Right kidney (tissue), 1 donor: ENCODE results near the gene CD37.
"Not testable (repeated sequence)": the region's sequence is repeated elsewhere in the genome, so short reads cannot be mapped to it uniquely, and the experiment has no call there.

ENCODE experiments used
- DNase-seq: peaks from one replicate; pipeline ENCODE4 v3.0.0-alpha.2; 2016

Gene CD37

GRCh38 chr19:49344505-49345423 is 9.6 kb downstream of the CD37 start:
- DNase-seq = no peak

GRCh38 chr19:49347191-49347590 is 12.0 kb downstream of the CD37 start:
- no peak for DNase-seq

DNA sequence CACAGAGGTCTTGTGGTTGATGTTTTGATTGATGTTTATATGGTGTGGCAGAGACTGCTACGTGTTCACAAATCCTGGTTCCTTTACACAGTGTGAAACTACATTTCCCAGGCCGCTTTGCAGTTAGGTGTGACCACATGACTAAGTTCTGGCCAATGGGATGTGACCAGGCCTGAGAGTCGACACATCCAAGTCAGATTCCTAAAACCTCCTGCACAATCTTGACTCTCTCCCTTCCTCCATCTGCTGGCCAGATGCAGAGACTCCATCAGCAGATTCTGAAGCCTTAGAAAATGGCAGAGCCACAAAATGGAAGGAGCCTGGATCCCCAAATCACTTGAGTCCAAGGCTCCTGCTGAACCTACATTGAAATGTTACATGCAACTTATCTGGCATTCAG is 12.6 kb downstream of the CD37 start:
- no peak for DNase-seq

- DNase-seq = no peak
These were observed 13.3 kb downstream of the CD37 start for GRCh38 chr19:49348305-49349189.

DNA sequence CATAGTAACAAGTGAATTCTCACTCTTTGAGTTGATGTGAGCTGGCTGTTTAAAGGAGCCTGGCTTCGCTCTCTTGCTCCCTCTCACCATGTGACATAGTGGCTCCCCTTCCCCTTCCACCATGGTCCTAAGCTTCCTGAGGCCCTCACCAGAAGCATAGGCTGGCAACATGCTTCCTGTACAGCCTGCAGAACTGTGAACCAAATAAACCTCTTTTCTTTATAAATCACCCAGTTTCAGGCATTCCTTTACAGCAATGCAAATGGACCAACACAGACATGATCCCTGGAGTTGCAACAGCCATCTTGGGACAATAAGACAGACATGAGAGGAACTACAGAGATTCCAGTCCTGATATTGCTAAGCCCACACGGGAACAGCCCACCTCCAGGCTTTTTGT is 14.4 kb downstream of the CD37 start:
- no peak for DNase-seq

DNA sequence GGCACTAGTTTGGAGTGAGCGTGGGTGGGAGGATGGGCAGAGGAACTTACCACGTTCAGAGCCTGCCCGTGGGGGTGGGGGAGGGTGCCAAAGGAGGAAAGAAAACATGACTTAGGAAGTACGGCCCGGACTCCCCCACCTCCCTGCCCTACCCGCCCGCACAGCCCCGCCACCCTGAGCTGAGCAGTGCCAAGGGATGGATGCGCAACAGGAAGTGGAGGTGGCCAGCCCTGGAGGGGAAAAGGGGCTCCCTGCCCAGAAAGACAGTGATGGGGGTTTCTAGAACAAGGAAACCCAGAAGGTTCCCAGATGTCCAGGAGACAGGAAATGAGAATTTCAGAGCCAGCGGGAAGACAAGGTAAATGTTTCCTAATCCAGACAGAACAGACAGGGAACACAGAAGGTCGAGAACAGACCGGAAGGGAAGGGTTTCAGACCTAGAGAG is 20.7 kb downstream of the CD37 start:
- no peak for DNase-seq

GRCh38 chr19:49356382-49356781 is 21.2 kb downstream of the CD37 start:
- no peak for DNase-seq

DNA sequence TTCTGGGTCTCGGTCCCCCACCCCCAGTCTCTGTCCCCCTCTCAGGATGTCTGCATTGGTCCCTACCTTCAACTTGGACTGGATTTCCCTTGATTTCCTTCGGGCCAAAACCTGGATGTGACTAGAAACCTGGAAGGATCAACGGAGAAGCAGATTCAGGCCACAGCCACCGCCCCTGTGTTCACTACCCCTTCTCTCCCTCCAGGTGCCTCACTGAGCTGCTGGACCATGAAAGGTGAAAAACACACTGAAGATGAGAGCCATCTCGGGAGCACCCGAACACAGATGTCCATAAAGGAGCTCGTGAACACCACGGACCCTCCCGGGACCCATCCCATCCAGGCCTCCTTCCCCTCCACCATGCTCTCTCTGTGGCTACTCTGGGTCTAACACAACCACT is 22.0 kb downstream of the CD37 start:
- DNase-seq = no peak

GRCh38 chr19:49359851-49360820 is 24.9 kb downstream of the CD37 start:
- DNase-seq = no peak

- peak; percentile 84 for DNase-seq
These were observed 26.3 kb downstream of the CD37 start for GRCh38 chr19:49361438-49362047.

GRCh38 chr19:49362048-49362928 is 27.1 kb downstream of the CD37 start, which contains the start of gene TEAD2:
Gene TEAD2, minus strand, starts transcription at chr19:49362416. Its CDS starts 2,341 bp downstream, at chr19:49360075.
- DNase-seq = peak; percentile 84

- no peak for DNase-seq
These were observed 27.7 kb downstream of the CD37 start for GRCh38 chr19:49362929-49363267.

DNA sequence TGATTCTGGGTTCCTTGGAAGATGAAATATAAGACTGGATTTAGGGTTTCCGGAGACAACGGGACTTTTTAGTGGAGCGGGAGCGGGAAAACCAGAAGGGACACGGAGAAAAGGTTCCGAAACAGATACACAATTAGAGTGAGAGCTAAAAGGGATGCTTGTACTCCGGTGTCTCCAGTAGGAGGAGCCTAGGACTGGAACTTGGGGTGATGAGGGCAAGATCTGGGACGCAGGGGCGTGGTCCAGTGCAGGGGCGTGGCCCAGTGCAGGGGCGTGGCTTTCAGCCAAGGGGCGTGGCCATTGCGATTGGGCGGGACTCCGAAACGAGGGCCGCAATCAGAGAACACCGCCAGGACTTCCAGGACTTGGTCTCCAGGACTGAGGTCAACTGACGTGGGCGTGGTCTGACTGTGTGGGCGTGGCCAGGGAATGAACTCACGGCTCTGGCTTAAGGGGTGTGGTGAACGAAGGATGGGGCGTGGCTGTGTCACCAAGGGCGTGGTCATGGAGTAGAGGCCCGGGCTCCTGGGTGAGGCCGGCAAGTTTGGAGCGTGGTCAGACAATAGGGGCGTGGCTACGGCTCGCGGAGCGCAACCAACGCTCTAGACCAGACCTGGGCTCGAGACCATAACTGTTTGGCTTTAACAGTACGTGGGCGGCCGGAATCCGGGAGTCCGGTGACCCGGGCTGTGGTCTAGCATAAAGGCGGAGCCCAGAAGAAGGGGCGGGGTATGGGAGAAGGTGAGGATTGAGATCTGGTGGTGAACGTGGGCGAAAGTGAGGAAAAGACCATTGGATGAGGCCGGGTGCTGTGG is 28.3 kb downstream of the CD37 start, which contains the start of gene DKKL1:
Gene DKKL1 (plus strand): TSS at position 610 of the 815 bp plus-strand sequence. CDS start 122 bp downstream, at position 732.
- DNase-seq = peak; percentile 93

DNA sequence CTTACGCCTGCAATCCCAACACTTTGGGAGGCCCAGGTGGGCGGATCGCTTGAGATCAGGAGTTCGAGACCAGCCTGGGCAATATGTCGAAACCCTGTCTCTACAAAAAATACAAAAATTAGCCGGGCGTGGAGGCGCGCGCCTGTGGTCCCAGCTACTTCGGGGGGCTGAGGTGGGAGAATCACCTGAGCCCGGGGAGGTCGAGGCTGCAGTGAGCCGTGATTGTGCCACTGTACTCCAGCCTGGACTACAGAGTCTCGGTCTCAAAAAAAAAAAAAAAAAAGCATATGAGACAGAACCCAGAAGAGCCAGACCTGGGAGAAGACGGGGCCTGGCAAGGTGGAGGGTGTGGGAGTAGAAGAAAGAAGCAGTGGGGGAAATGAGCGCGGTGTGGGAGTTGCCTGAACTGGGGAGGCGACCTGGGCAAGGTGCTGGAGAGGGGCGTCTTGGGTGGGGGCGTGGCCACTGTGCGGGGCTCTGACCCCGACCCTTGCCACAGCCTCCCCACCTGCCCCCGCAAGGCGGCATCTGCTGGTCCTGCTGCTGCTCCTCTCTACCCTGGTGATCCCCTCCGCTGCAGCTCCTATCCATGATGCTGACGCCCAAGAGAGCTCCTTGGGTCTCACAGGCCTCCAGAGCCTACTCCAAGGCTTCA is 29.0 kb downstream of the CD37 start:
- no peak for DNase-seq

GRCh38 chr19:49366110-49366509 is 30.9 kb downstream of the CD37 start:
- no peak for DNase-seq

DNA sequence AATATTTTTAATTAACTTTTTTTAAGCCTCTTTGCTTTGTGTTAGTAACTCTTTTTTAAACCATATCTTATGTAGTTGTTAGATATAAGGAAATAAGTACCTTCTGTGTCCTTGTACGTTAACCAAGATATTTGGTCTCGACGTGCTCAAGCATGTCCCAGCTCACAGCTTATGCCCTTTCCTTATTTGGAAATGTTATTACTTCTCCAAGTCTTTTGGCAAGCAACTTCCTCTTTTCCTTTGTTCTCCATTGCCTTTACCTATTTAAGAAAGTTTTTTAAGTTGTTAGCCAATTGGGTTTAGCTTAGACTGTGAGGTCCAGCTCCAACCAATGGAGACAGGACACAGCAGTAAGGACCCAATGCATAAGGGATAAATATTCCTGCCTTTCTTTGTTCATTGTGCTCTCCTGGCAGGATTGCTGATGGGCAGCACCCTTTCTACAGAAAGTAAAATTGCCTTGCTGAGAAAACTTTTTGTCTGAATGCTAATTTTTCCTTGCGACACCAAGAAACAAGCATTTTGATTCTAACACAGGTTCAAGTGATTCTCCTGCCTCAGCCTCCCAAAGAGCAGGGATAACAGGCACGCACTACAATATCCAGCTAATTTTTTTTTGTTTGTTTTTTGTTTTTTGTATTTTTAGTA is 33.6 kb downstream of the CD37 start:
- no peak for DNase-seq

GRCh38 chr19:49371184-49371583 is 36.0 kb downstream of the CD37 start:
- DNase-seq = no peak

- not testable (repeated sequence) for DNase-seq
These were observed 38.0 kb downstream of the CD37 start for GRCh38 chr19:49373174-49373573.
